ENCODE results near the gene ZNF140.

- TF ChIP-seq POLR2A (IDR thresholded peaks at IDR 0.05) (peak; percentile 10), CTCF (IDR thresholded peaks at IDR 0.05) (no peak)
Observed at GRCh38 chr12:133080026-133080367, 726 bp upstream of the ZNF140 start.

Data from ovary (tissue), 3 donors.